ENCODE data around the gene ADORA2A.

Gene ADORA2A

DNA sequence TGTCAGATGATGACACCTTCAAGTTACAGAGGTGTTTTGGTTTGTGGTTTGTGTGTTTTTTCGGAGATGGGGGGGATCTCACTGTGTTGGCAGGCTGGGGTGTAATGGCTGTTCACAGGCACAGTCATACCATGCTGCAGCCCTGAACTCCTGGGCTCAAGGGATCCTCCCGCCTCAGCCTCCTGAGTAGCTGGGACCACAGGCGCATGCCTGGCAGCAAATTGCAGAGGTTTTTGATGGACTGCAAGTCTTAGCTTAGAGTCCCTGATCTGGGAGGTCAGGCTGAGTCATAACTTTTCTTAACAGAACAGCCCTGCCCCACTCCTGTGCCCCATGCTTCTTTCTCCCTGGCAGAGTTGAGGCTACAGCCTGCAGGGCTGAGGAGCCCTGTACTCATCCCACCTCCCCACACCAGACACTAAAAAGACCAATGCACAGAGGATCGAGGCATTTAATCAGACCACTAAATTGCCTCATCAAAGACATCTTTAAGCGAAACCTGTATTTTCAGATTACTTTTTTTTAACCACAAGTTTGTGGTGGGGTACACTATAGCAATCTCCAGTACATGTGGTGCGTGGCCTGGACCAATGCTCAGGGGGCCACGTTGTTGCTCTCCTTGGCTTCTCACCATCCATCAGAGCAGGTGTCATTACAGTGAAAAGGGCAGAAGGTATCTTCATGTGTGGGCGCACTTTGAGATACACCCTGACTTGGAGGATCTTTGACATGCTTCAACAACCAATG, 17.1 kb upstream of the ADORA2A start:
- H3K27ac ChIP-seq, result no peak overlapping the region
- no peak for TF ChIP-seq CTCF (conservative IDR thresholded peaks at IDR 0.05)

DNA sequence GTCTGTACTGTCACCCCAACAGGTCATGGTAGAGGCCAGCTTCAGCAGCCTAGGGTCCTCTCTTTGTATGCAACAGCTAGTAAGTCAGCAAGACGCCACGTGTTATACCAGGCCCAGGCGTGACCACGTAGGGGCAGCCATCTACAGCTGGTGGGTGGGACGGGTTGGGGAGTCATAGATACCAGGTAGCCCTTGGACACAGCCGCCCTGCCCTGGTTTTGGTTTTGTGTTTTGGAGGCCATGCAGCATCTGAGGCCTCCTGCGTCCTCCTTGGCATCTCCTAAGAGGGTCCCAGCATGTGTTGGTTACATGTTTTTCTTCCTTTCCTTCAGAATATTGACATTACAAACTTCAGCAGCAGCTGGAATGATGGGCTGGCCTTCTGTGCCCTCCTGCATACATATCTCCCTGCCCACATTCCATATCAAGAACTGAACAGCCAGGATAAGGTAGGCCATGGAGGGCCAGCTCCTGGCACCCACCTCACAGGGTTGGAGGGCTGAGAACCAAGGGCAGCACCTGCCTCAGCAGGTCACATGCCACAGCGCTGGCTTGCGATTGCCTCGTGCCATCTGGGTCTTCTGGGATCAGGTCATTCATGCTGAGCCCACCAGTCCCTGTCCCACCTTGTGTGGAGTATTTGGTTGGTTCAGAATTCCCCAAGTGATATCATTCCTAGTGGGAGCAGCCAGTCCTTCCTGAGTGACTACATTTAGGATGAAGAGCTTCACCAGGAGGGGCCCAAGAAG, 16.0 kb upstream of the ADORA2A start:
- TF ChIP-seq CTCF (conservative IDR thresholded peaks at IDR 0.05), result no peak
- H3K27ac ChIP-seq, result no peak overlapping the region

DNA sequence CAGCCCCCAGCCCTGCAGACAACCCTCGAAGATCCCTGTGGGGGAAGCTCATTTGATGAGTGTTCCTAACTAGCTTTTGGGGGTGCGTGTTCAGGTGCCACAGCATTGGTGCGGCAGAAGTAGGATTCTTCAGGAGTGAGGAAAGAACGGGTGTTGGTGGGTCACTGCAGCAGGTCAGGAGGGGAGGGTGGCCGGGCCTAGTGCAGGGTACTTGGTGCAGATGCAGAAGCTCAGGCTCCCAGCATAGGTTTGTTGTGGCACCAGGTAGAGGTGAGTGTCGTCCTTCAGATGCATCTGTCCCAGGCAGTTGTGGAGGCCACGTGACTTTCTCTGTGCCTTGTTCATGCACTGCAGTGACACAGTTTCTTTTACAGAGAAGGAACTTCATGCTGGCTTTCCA, 15.1 kb upstream of the ADORA2A start:
- TF ChIP-seq CTCF (conservative IDR thresholded peaks at IDR 0.05), result no peak
- no peak overlapping the region for H3K27ac ChIP-seq

DNA sequence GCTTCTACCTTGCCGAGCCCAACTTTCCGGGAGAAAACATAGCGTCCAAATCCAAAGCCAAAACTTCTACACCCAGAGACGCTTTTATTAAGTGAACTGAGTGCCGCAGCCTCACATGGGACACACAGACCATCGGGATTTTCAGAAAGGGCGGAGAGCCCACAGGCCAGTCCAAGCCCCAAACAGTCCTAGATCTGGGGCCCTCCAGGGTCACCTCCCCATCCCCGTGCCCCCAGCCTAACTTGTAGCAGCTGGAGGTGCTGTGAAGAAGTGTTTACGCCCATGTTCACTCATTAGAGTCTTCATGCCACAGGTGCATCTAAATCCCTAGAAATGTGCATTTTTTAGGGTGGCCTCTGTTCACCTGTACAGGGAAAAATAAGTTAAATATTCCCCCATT, 14.1 kb upstream of the ADORA2A start:
- H3K27ac ChIP-seq, result no peak overlapping the region
- no peak for TF ChIP-seq CTCF (conservative IDR thresholded peaks at IDR 0.05)

DNA sequence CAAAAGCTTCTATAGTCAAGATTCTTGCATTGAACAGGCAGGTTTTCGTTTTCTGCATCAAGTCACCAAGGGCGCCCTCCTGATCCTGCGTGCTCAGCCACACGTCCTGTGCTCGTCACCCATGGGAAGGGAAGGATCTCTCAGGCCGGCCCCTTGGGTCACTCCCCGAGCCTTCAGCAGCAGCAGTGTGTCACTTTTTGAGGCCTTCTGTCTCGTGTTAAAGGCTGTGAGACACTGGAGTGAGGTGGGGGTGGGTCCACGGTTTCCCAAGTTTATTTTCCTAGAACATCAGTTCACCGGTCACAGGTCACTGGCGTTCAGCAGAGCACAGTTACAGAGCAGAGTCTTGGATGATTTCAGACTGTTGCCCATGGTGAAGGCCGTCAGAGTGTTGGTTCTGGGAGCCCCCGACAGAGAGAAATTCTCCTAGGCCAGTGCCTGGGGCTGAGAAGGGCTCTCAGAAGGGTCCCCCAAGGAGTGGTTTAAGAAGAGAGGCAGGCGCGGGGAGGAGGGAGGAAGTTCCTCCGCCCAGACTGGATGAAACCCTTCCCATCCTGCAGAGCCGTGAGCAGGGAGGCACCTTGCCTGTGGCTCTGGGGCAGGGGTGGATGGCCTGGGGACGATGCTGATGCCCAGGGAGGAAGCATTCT, 13.5 kb upstream of the ADORA2A start:
- TF ChIP-seq CTCF (conservative IDR thresholded peaks at IDR 0.05), result no peak
- H3K27ac ChIP-seq, result no peak overlapping the region

DNA sequence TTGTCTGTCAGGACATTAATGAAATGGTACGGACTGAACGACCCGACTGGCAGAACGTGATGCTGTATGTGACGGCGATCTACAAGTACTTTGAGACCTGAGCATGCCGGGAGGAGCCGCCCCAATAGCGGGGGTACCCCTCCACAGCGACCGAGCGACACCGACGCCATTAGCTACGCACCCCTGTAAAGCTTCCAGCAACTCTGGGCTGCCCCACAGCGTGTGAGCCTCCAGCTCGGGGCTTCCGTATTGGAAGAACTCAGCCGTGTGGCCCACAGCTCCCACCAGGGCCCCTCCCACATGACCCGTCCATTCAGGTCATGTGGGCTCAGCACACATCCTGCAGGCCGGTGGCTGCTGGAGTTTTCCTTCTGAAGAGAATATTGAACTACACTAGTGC, 12.9 kb upstream of the ADORA2A start:
- no peak overlapping the region for H3K27ac ChIP-seq
- TF ChIP-seq CTCF (conservative IDR thresholded peaks at IDR 0.05), result no peak

Measured in VCaP (cell line).